ENCODE results near the gene PYGO2. TPM values are rescaled to one million over a fixed set of nuclear protein-coding genes. Genes with fewer than 3 reads are reported as not detected.
A peak's percentile ranks its signal among the peaks of the same experiment; 100 is the strongest.

Gene PYGO2
- total and polyA plus RNA-seq, 2 experiments from 2014 or later: 45.3 to 45.6 TPM

GRCh38 chr1:154973344-154974101 lies 11.9 kb upstream of the PYGO2 start:
- peaks cover 39% of the 10 kb centered on the region for H3K4me1 ChIP-seq (ENCODE audit: low read depth)
- no peaks in the 10 kb centered on the region for H3K9me3 ChIP-seq (ENCODE audit: low read depth)
- H3K4me3 ChIP-seq: peak overlapping the region; percentile 48
- H3K27ac ChIP-seq: peak overlapping the region; percentile 98
- no peaks in the 10 kb centered on the region for H3K36me3 ChIP-seq
- H3K27me3 ChIP-seq: no peaks in the 10 kb centered on the region
- DNase-seq (ENCODE audit: low read depth in 1 of 2, low spot score in 1 of 2): peak; percentile 96 to 99
- TF ChIP-seq, protein P1, sequence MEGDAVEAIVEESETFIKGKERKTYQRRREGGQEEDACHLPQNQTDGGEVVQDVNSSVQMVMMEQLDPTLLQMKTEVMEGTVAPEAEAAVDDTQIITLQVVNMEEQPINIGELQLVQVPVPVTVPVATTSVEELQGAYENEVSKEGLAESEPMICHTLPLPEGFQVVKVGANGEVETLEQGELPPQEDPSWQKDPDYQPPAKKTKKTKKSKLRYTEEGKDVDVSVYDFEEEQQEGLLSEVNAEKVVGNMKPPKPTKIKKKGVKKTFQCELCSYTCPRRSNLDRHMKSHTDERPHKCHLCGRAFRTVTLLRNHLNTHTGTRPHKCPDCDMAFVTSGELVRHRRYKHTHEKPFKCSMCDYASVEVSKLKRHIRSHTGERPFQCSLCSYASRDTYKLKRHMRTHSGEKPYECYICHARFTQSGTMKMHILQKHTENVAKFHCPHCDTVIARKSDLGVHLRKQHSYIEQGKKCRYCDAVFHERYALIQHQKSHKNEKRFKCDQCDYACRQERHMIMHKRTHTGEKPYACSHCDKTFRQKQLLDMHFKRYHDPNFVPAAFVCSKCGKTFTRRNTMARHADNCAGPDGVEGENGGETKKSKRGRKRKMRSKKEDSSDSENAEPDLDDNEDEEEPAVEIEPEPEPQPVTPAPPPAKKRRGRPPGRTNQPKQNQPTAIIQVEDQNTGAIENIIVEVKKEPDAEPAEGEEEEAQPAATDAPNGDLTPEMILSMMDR (IDR thresholded peaks at IDR 0.05; ENCODE audit: low read depth, low read length): no peak

DNA sequence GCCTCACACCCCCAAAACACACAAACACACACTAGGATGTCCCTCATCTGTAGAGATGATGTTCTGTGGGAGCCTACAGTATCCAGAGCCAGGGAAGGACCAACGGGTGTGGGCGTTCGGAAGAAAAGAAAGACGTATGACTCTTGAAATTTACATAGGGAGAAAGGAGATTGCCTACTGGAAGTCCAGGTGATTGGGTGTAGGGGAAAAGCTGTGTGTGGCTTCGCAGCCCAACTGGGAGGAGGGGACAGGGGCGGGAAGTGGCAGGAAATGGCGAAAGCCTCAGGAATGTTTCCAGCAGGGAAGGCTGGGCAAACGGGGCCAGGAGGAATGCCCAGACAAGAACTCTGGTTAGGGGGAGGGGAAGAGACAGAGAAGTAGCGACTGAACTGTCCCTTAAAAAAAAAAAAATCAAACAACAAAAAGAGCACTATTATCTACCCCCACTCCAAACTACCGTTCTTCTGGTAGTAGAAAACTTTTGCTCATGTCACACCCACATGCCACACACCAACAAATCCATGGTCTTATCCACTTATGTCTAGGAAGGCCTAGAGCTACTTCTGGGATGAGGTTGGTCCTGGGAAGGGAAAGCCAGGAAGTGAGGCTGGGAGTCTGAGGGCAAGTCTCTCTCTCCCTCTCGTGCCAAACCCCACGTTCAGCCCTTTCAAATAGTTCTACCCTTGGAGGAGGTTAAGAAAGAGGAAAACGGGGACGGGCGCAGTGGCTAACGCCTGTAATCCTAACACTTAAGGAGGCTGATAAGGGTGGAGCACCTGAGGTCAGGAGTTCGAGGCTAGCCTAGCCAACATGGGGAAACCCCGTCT lies 11.1 kb upstream of the PYGO2 start:
- H3K27ac ChIP-seq: peak overlapping the region; percentile 98
- H3K4me3 ChIP-seq: peak overlapping the region; percentile 48
- no peaks in the 10 kb centered on the region for H3K36me3 ChIP-seq
- no peaks in the 10 kb centered on the region for H3K9me3 ChIP-seq (ENCODE audit: low read depth)
- H3K27me3 ChIP-seq: no peaks in the 10 kb centered on the region
- peak; percentile 86 to 98 for DNase-seq (ENCODE audit: low read depth in 1 of 2, low spot score in 1 of 2)
- TF ChIP-seq, protein P1 (IDR thresholded peaks at IDR 0.05; ENCODE audit: low read depth, low read length): no peak
- H3K4me1 ChIP-seq (ENCODE audit: low read depth): peaks cover 39% of the 10 kb centered on the region

GRCh38 chr1:154972213-154972516 lies 10.6 kb upstream of the PYGO2 start:
- Histone ChIP-seq H3K9me3 (ENCODE audit: low read depth) (no peaks in the 10 kb centered on the region), H3K4me1 (ENCODE audit: low read depth) (peaks cover 39% of the 10 kb centered on the region), H3K27me3 (no peaks in the 10 kb centered on the region), H3K27ac (peak overlapping the region; percentile 98), H3K36me3 (peaks cover 4% of the 10 kb centered on the region), H3K4me3 (no peak overlapping the region)
- TF ChIP-seq, protein P1 (IDR thresholded peaks at IDR 0.05; ENCODE audit: low read depth, low read length): no peak
- no peak for DNase-seq (ENCODE audit: low read depth in 1 of 2, low spot score in 1 of 2)

DNA sequence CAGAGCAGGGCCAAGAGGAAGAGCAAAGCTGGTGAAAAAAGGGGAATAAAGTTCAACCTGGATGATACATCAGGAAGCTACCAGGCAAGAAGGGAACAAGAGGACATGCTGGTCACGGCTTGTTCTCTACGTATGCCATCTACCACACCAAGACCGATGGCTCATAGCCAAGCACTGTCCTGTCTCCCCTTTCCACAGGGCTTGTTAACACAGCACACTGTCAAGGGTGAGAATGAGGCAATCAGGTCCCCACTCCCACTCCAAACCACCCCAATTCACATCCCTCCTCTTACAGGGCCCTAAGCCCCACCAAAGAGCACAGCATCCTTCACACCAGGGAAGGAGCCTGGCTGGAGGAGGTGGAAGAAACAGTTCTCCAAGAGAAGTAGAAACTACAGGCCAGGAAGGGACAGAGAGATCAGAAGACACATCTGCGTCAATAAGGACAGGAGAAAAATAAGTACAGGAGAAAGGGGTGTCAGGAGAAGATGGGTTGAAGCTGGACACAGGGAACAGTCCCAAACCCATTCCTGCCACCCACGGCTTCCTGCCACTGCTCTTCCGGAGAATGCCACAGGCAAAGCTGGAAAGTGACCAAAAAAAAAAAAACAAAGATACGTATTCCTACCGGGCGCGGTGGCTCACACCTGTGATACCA lies 9.9 kb upstream of the PYGO2 start:
- no peak for DNase-seq (ENCODE audit: low read depth in 1 of 2, low spot score in 1 of 2)
- Histone ChIP-seq H3K9me3 (ENCODE audit: low read depth) (no peaks in the 10 kb centered on the region), H3K27me3 (no peaks in the 10 kb centered on the region), H3K36me3 (peaks cover 11% of the 10 kb centered on the region), H3K4me1 (ENCODE audit: low read depth) (peaks cover 38% of the 10 kb centered on the region), H3K4me3 (no peak overlapping the region), H3K27ac (peak overlapping the region; percentile 98)
- TF ChIP-seq, protein P1 (IDR thresholded peaks at IDR 0.05; ENCODE audit: low read depth, low read length): no peak

GRCh38 chr1:154970631-154971340 lies 9.2 kb upstream of the PYGO2 start, which contains the start of gene SHC1:
TSS of gene SHC1 (minus strand) at chr1:154970747. CDS start at chr1:154970526, 221 bp downstream.
- peak; percentile 87 to 97 for DNase-seq (ENCODE audit: low read depth in 1 of 2, low spot score in 1 of 2)
- H3K36me3 ChIP-seq: peaks cover 12% of the 10 kb centered on the region
- TF ChIP-seq, protein P1 (IDR thresholded peaks at IDR 0.05; ENCODE audit: low read depth, low read length): no peak
- peak within 1 kb of the TSS; percentile 98 for H3K27ac ChIP-seq
- H3K4me3 ChIP-seq: peak within 1 kb of the TSS; percentile 17
- H3K4me1 ChIP-seq (ENCODE audit: low read depth): peaks cover 31% of the 10 kb centered on the region
- no peaks in the 10 kb centered on the region for H3K9me3 ChIP-seq (ENCODE audit: low read depth)
- no peaks in the 10 kb centered on the region for H3K27me3 ChIP-seq

Data from cardiac muscle cell (in vitro differentiated cells and primary cell).